Progenitor cell of endocrine pancreas (in vitro differentiated cells): ENCODE results near the gene CD8B. TPM values are rescaled to one million over a fixed set of nuclear protein-coding genes. Genes with fewer than 3 reads are reported as not detected.

ENCODE experiments used
- DNase-seq: peaks from one replicate; pipeline ENCODE4 v3.0.0; 2021; ENCODE audit warnings: low spot score; ENCODE audit not compliant: unreplicated experiment
- H3K27ac Mint-ChIP-seq: 2 replicates; pipeline ENCODE4 v1.8.0; 2021; ENCODE audit warnings: mild to moderate bottlenecking, moderate library complexity, mixed read lengths
- H3K27me3 Mint-ChIP-seq: 2 replicates; pipeline ENCODE4 v1.8.0; 2021; ENCODE audit warnings: mixed read lengths
- H3K36me3 Mint-ChIP-seq: 2 replicates; pipeline ENCODE4 v1.8.0; 2022; ENCODE audit warnings: mixed read lengths; ENCODE audit not compliant: insufficient read depth
- H3K4me1 Mint-ChIP-seq: 2 replicates; pipeline ENCODE4 v1.8.0; 2021; ENCODE audit warnings: low read depth, mixed read lengths
- H3K4me3 Mint-ChIP-seq: 2 replicates; pipeline ENCODE4 v1.8.0; 2021; ENCODE audit warnings: low read depth, mild to moderate bottlenecking, moderate library complexity, mixed read lengths
- H3K9me3 Mint-ChIP-seq: 2 replicates; pipeline ENCODE4 v1.8.0; 2021; ENCODE audit warnings: low read depth, mixed read lengths
- total RNA-seq: library from RNA; stranded (reverse); gene quantifications from 2 replicates; pipeline ENCODE4 v1.2.1, GENCODE V29; 2021
- TF ChIP-seq, protein P1 (sequence below): fragments of 200-600 bp; sonication (generic); IDR thresholded peaks from one replicate; pipeline ENCODE4 v1.5.0; 2021; ENCODE audit warnings: antibody characterized with exemption, mild to moderate bottlenecking; ENCODE audit not compliant: unreplicated experiment

Gene CD8B
- total RNA-seq, 1 donor from 2014 or later: not detected

DNA sequence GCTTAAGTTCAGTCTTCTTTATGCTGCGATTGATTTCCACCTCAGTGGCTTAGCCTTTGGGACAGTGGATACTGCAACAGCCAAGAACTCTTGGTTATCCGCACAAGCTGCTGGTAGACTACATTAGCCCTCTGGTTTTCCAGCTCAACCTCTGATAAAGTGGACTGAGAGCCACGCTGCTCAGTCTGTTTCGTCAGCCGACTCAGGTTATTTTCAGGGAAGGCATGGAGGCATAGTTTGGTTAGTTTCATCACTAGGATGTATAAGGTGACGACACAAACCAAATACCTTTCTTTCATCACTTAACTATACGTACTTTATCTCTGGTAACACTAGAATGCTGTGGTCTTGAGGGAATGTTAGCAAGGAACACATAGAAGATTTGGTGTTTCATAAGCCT, 85.2 kb downstream of the CD8B start:
- Mint-ChIP-seq H3K4me3 (no peak overlapping the region), H3K27me3 (no peaks in the 10 kb centered on the region), H3K27ac (no peak overlapping the region), H3K36me3 (peaks cover 14% of the 10 kb centered on the region), H3K4me1 (no peaks in the 10 kb centered on the region), H3K9me3 (no peaks in the 10 kb centered on the region)
- TF ChIP-seq, protein P1, sequence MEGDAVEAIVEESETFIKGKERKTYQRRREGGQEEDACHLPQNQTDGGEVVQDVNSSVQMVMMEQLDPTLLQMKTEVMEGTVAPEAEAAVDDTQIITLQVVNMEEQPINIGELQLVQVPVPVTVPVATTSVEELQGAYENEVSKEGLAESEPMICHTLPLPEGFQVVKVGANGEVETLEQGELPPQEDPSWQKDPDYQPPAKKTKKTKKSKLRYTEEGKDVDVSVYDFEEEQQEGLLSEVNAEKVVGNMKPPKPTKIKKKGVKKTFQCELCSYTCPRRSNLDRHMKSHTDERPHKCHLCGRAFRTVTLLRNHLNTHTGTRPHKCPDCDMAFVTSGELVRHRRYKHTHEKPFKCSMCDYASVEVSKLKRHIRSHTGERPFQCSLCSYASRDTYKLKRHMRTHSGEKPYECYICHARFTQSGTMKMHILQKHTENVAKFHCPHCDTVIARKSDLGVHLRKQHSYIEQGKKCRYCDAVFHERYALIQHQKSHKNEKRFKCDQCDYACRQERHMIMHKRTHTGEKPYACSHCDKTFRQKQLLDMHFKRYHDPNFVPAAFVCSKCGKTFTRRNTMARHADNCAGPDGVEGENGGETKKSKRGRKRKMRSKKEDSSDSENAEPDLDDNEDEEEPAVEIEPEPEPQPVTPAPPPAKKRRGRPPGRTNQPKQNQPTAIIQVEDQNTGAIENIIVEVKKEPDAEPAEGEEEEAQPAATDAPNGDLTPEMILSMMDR: no peak
- no peak for DNase-seq

DNA sequence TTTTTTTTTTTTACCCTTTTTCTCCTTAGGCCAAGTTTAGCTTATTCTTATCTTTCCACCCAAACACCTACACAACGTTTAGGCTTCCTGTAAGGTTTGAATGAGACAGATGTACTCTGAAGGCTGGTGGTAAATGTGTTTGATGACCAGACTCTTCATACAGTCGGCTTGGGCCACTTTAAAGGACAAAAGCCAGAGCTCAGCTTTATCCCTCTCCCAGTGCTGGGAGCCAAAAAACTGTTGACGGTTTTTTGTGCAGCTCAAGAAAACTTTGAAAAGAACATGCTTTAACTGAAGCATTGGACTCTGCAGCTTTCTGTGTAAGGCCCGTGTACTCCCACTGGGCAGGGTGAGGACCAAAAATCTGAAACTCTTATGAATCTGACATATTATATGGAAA, 86.3 kb downstream of the CD8B start:
- Mint-ChIP-seq H3K4me3 (no peak overlapping the region), H3K36me3 (peaks cover 20% of the 10 kb centered on the region), H3K27me3 (no peaks in the 10 kb centered on the region), H3K9me3 (no peaks in the 10 kb centered on the region), H3K4me1 (no peaks in the 10 kb centered on the region), H3K27ac (no peak overlapping the region)
- TF ChIP-seq, protein P1: no peak
- DNase-seq: no peak

DNA sequence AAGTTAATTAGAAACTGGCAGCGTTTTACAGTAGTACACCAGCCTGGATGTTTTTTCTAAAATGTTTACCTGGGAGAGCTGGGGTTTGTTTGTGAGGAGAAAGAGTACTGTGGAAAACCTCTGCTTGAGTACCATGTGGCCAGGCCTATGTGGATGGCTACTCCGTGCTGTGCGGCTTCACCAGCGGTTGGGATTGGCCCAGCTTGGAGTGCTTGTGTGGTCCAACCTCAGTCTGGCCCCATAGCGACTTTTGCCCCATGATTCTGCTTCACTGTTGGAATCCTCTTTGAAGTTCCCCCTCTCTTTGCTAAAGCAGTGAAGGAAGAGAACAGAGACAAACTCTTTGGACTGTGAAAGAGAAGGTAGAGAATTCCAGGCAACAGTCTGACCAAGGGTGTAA, 86.8 kb downstream of the CD8B start:
- Mint-ChIP-seq H3K9me3 (no peaks in the 10 kb centered on the region), H3K4me3 (no peak overlapping the region), H3K36me3 (peaks cover 22% of the 10 kb centered on the region), H3K27me3 (no peaks in the 10 kb centered on the region), H3K4me1 (no peaks in the 10 kb centered on the region), H3K27ac (peak overlapping the region; percentile 14)
- no peak for DNase-seq
- TF ChIP-seq, protein P1: no peak

DNA sequence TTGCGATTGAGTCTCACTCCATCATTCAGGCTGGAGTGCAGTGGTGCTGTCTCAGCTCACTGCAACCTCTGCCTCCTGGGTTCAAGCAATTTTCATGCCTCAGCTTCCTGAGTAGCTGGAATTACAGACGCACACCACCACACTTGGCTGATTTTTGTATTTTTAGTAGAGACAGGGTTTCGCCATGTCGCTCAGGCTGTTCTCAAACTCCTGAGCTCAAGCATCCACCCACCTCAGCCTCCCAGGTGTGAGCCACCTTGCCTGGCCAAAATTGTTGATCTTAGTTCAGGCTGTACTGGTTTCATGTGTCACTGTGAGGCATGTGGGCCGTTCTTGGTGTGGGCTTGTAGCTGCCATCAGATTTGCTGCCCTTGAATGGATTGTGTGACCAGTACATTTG, 89.1 kb downstream of the CD8B start:
- Mint-ChIP-seq H3K4me3 (no peak overlapping the region), H3K27me3 (no peaks in the 10 kb centered on the region), H3K9me3 (no peaks in the 10 kb centered on the region), H3K4me1 (no peaks in the 10 kb centered on the region), H3K36me3 (peaks cover 26% of the 10 kb centered on the region), H3K27ac (no peak overlapping the region)
- TF ChIP-seq, protein P1: no peak
- no peak for DNase-seq

DNA sequence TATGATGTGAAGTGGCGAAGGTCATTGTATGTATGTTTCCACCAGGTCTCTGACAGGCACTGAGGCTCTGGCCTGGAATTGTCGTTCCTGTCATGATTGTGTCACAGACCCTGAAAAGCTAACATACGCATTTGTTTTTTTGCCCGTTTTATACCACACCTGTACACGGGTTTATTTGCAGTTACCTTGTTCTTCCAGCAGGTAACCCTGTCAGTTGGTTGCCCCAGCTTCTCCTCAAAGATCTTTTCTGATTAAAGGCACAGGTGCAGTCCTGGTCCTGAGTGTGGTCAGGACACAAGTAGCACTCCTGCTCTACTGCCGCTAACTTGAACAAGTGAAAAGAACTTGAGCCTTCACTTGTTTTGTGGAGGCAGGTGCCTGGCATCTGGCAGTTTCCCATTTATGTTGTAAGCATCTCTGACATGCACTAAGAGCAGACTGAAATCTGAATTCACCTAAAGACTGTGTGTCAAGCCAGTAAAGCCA, 90.8 kb downstream of the CD8B start:
- Mint-ChIP-seq H3K27ac (no peak overlapping the region), H3K4me3 (no peak overlapping the region)

More for the DNA sequence above, 90.8 kb downstream of the CD8B start:
- Mint-ChIP-seq H3K27me3 (no peaks in the 10 kb centered on the region), H3K4me1 (no peaks in the 10 kb centered on the region), H3K9me3 (no peaks in the 10 kb centered on the region), H3K36me3 (peaks cover 28% of the 10 kb centered on the region)
- TF ChIP-seq, protein P1: no peak
- no peak for DNase-seq
